Measurements from ENCODE around the gene TF.

TF gene

GRCh38 chr3:133792171-133792763, 46.1 kb downstream of the TF start:
- ChIA-PET POLR2A (no interaction called here), CTCF (no interaction called here)
- DNase-seq (ENCODE audit: extremely low spot score), result no peak
- TF ChIP-seq LEF1 (IDR thresholded peaks at IDR 0.05; ENCODE audit: borderline replicate concordance) (no peak), ELF4 (IDR thresholded peaks at IDR 0.05) (no peak), CTBP1 (IDR thresholded peaks at IDR 0.05; ENCODE audit: borderline replicate concordance) (no peak), ARNT (IDR thresholded peaks at IDR 0.05) (no peak), FOXA1 (IDR thresholded peaks at IDR 0.05) (no peak), TARDBP (IDR thresholded peaks at IDR 0.05) (no peak), SUZ12 (IDR thresholded peaks at IDR 0.05) (no peak), PKNOX1 (IDR thresholded peaks at IDR 0.05) (no peak), FOXM1 (IDR thresholded peaks at IDR 0.05; ENCODE audit: borderline replicate concordance) (no peak), FOXK2 (IDR thresholded peaks at IDR 0.05) (no peak), NFRKB (IDR thresholded peaks at IDR 0.05) (no peak), SP1 (IDR thresholded peaks at IDR 0.05) (no peak), BHLHE40 (IDR thresholded peaks at IDR 0.05; ENCODE audit: borderline replicate concordance) (no peak), ZNF384 (IDR thresholded peaks at IDR 0.05) (no peak), HDGF (IDR thresholded peaks at IDR 0.05; ENCODE audit: borderline replicate concordance) (no peak), L3MBTL2 (conservative IDR thresholded peaks at IDR 0.05) (no peak)

GRCh38 chr3:133797396-133798105, 51.4 kb downstream of the TF start:
- TF ChIP-seq NFRKB (IDR thresholded peaks at IDR 0.05) (no peak), L3MBTL2 (conservative IDR thresholded peaks at IDR 0.05) (no peak), TARDBP (IDR thresholded peaks at IDR 0.05) (no peak), ARNT (IDR thresholded peaks at IDR 0.05) (no peak), ZNF384 (IDR thresholded peaks at IDR 0.05) (no peak), ELF4 (IDR thresholded peaks at IDR 0.05) (no peak), FOXA1 (IDR thresholded peaks at IDR 0.05) (no peak), SUZ12 (IDR thresholded peaks at IDR 0.05) (no peak), HDGF (IDR thresholded peaks at IDR 0.05; ENCODE audit: borderline replicate concordance) (no peak), BHLHE40 (IDR thresholded peaks at IDR 0.05; ENCODE audit: borderline replicate concordance) (no peak), CTBP1 (IDR thresholded peaks at IDR 0.05; ENCODE audit: borderline replicate concordance) (no peak), FOXM1 (IDR thresholded peaks at IDR 0.05; ENCODE audit: borderline replicate concordance) (no peak), PKNOX1 (IDR thresholded peaks at IDR 0.05) (no peak), LEF1 (IDR thresholded peaks at IDR 0.05; ENCODE audit: borderline replicate concordance) (no peak), SP1 (IDR thresholded peaks at IDR 0.05) (no peak), FOXK2 (IDR thresholded peaks at IDR 0.05) (no peak)
- CTCF ChIA-PET, result no interaction called here
- no peak for DNase-seq (ENCODE audit: extremely low spot score)
- POLR2A ChIA-PET, result no interaction called here

- POLR2A ChIA-PET, result no interaction called here
- CTCF ChIA-PET, result no interaction called here
- DNase-seq (ENCODE audit: extremely low spot score), result no peak
- no peak for TF ChIP-seq SP1 (IDR thresholded peaks at IDR 0.05)
- no peak for TF ChIP-seq TARDBP (IDR thresholded peaks at IDR 0.05)
- TF ChIP-seq FOXK2 (IDR thresholded peaks at IDR 0.05), result no peak
- TF ChIP-seq LEF1 (IDR thresholded peaks at IDR 0.05; ENCODE audit: borderline replicate concordance), result no peak
- no peak for TF ChIP-seq CTBP1 (IDR thresholded peaks at IDR 0.05; ENCODE audit: borderline replicate concordance)
- TF ChIP-seq ZNF384 (IDR thresholded peaks at IDR 0.05), result no peak
- TF ChIP-seq ARNT (IDR thresholded peaks at IDR 0.05), result no peak
- TF ChIP-seq FOXA1 (IDR thresholded peaks at IDR 0.05), result no peak
- no peak for TF ChIP-seq PKNOX1 (IDR thresholded peaks at IDR 0.05)
- no peak for TF ChIP-seq FOXM1 (IDR thresholded peaks at IDR 0.05; ENCODE audit: borderline replicate concordance)
Observed at GRCh38 chr3:133799794-133800585, 53.8 kb downstream of the TF start.

- POLR2A ChIA-PET, result no interaction called here
- no peak for DNase-seq (ENCODE audit: extremely low spot score)
- TF ChIP-seq BHLHE40 (IDR thresholded peaks at IDR 0.05; ENCODE audit: borderline replicate concordance), result no peak
- TF ChIP-seq NFRKB (IDR thresholded peaks at IDR 0.05), result no peak
- no peak for TF ChIP-seq HDGF (IDR thresholded peaks at IDR 0.05; ENCODE audit: borderline replicate concordance)
- TF ChIP-seq SUZ12 (IDR thresholded peaks at IDR 0.05), result no peak
- TF ChIP-seq ZNF384 (IDR thresholded peaks at IDR 0.05), result no peak
- TF ChIP-seq FOXK2 (IDR thresholded peaks at IDR 0.05), result no peak
- TF ChIP-seq SP1 (IDR thresholded peaks at IDR 0.05), result no peak
- no peak for TF ChIP-seq ELF4 (IDR thresholded peaks at IDR 0.05)
- no peak for TF ChIP-seq FOXA1 (IDR thresholded peaks at IDR 0.05)
- TF ChIP-seq L3MBTL2 (conservative IDR thresholded peaks at IDR 0.05), result no peak
- no peak for TF ChIP-seq PKNOX1 (IDR thresholded peaks at IDR 0.05)
- no peak for TF ChIP-seq FOXM1 (IDR thresholded peaks at IDR 0.05; ENCODE audit: borderline replicate concordance)
- no peak for TF ChIP-seq CTBP1 (IDR thresholded peaks at IDR 0.05; ENCODE audit: borderline replicate concordance)
- no peak for TF ChIP-seq ARNT (IDR thresholded peaks at IDR 0.05)
- no peak for TF ChIP-seq TARDBP (IDR thresholded peaks at IDR 0.05)
- no peak for TF ChIP-seq LEF1 (IDR thresholded peaks at IDR 0.05; ENCODE audit: borderline replicate concordance)
- CTCF ChIA-PET, result no interaction called here
Observed at GRCh38 chr3:133803469-133803868, 57.3 kb downstream of the TF start.

All from HEK293T (cell line).